Ectodermal cell (in vitro differentiated cells): Measurements from ENCODE around the gene GREB1L.

ENCODE experiments used
- H3K27ac ChIP-seq: 2 replicates; pipeline ENCODE4 v1.7.0; 2013; ENCODE audit warnings: mild to moderate bottlenecking, low read depth, low read length; ENCODE audit not compliant: insufficient read depth, poor library complexity, severe bottlenecking
- H3K27me3 ChIP-seq: 2 replicates; pipeline ENCODE4 v1.7.0; 2013; ENCODE audit warnings: mild to moderate bottlenecking, low read length; ENCODE audit not compliant: insufficient read depth, control insufficient read depth, poor library complexity, severe bottlenecking
- H3K36me3 ChIP-seq: one replicate; pipeline ENCODE4 v1.7.0; 2013; ENCODE audit warnings: low read length; ENCODE audit not compliant: control insufficient read depth, insufficient read depth
- H3K4me1 ChIP-seq: one replicate; pipeline ENCODE4 v1.7.0; 2013; ENCODE audit warnings: low read length; ENCODE audit not compliant: control insufficient read depth, insufficient read depth
- H3K4me3 ChIP-seq: 2 replicates; pipeline ENCODE4 v1.7.0; 2013; ENCODE audit warnings: low read depth, low read length, control low read depth; ENCODE audit not compliant: insufficient read depth
- H3K9me3 ChIP-seq: 2 replicates; pipeline ENCODE4 v1.7.0; 2013; ENCODE audit warnings: mild to moderate bottlenecking, low read length, moderate library complexity; ENCODE audit not compliant: control insufficient read depth
- WGBS, 2 experiments: methylation state at CpG; one replicate each; pipeline ENCODE4 v1.1.7; 2013; ENCODE audit warnings: missing lambda C conversion rate in 2 of 2; 5-methylcytosine and 5-hydroxymethylcytosine counted together

GREB1L gene

DNA sequence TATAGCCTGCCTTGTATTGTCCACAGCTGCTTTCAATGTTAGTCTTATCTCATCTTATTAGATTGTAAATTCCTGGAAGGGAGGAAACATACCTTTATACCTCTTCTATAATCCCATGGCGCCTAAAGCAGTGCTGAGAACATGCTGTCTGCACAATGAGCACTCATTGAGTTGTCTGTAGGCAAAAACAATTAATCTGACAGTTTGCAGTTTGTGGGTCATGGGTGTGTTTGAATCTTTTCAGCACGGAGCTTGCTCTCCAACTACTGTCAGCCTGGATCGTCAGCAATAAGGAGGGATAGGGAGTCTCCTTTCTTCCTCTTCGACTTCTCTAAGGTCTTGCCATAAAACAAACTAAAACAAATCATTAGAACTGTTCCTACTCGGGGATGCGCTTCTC is 26.5 kb upstream of the GREB1L start:
- no peaks in the 10 kb centered on the region for H3K36me3 ChIP-seq
- no peaks in the 10 kb centered on the region for H3K27me3 ChIP-seq
- 84 to 88% methylated on average over 5 to 6 of the region's 6 CpGs for WGBS, 2 experiments

DNA sequence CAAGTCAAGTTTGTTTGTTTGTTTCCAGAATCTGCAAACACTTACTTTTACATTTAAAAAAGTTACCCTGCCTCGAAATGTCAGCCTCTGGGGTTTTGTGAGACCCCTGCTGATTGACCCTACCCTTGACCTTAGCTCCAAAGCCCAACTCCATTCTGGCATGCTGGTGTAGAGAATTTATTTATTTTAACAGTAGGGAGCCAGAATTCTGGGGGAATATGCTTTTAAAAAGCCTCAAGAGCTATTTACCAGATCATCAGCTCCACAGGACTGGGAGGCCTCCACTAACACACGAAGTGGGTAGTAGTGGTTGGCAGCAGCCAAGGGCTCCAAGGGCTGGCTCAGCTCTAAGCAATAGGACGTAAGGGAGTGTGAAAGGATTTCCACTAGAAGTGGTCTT is 23.2 kb upstream of the GREB1L start:
- 32 to 39% methylated on average over 3 of the region's 3 CpGs for WGBS, 2 experiments

More for the DNA sequence above, 26.5 kb upstream of the GREB1L start:
- peaks cover 7% of the 10 kb centered on the region for H3K4me1 ChIP-seq
- H3K27ac ChIP-seq: no peak overlapping the region
- H3K9me3 ChIP-seq: no peaks in the 10 kb centered on the region
- H3K4me3 ChIP-seq: no peak overlapping the region

DNA sequence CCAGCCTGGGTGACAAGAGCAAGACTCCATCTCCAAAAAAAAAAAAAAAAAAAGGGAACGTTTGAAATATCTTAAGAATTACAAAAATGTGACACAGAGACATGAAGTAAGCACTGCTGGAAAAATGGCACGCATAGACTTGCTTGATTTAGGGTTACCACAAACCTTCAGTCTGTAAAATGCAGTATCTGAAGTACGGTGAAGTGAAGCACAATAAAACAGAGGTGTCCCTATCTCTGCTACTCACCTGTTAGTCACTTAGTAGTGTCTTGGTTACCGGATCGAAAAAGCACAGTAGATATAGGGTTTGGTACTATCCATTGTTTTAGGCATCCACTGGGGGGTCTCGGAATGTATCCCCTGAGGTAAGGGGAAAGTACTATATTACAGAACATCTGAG is 11.6 kb upstream of the GREB1L start:
- no peak overlapping the region for H3K27ac ChIP-seq
- no peaks in the 10 kb centered on the region for H3K4me1 ChIP-seq
- no peaks in the 10 kb centered on the region for H3K36me3 ChIP-seq
- no peaks in the 10 kb centered on the region for H3K27me3 ChIP-seq
- no peaks in the 10 kb centered on the region for H3K9me3 ChIP-seq
- H3K4me3 ChIP-seq: no peak overlapping the region
- 84 to 87% methylated on average over 6 of the region's 6 CpGs for WGBS, 2 experiments

More for the DNA sequence above, 23.2 kb upstream of the GREB1L start:
- Histone ChIP-seq H3K4me1 (peaks cover 7% of the 10 kb centered on the region), H3K9me3 (no peaks in the 10 kb centered on the region), H3K4me3 (no peak overlapping the region), H3K27ac (no peak overlapping the region), H3K36me3 (no peaks in the 10 kb centered on the region), H3K27me3 (no peaks in the 10 kb centered on the region)

DNA sequence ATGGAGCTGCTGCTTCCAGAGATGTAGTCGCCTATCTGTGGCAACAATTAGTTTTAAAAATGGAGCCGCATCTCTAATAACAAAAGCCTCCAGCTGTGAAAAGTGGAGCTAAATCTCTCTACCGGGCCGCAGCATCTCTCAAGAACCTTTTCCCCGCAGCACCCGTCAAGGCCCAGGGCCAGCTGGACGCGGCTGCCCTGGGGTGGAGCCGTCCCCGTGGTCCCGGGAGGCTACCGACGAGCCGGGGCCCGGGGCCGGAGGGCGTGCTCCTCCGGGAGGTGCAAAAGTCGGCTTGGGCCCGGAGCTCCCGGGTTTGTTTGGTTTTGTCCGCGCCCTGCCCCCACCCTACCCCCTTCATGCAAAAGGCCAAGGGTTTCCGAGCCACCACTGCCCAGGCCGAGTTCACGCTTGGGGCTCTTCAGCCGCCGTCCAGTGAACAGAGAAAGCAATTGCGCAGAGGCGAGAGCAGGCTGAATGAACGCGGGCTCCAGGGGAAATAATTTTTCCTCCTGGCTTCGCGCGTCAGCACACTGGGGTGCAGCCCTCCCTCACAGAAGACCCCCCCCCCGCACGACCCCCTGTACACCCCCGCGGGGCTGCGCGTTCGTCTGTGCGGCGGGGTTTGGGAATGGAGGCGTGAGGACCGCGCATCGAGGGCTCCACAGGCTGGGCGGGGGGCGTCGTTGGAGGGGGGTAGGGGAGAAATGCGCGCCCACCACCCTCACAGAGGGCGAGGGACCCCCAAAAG is 557 bp upstream of the GREB1L start:
- no peaks in the 10 kb centered on the region for H3K27me3 ChIP-seq
- 0% methylated on average over 52 to 54 of the region's 54 CpGs for WGBS, 2 experiments
- no peaks in the 10 kb centered on the region for H3K9me3 ChIP-seq
- H3K36me3 ChIP-seq: no peaks in the 10 kb centered on the region
- peaks cover 7% of the 10 kb centered on the region for H3K4me1 ChIP-seq
- H3K27ac ChIP-seq: peak overlapping the region; percentile 79
- peak overlapping the region; percentile 96 for H3K4me3 ChIP-seq

DNA sequence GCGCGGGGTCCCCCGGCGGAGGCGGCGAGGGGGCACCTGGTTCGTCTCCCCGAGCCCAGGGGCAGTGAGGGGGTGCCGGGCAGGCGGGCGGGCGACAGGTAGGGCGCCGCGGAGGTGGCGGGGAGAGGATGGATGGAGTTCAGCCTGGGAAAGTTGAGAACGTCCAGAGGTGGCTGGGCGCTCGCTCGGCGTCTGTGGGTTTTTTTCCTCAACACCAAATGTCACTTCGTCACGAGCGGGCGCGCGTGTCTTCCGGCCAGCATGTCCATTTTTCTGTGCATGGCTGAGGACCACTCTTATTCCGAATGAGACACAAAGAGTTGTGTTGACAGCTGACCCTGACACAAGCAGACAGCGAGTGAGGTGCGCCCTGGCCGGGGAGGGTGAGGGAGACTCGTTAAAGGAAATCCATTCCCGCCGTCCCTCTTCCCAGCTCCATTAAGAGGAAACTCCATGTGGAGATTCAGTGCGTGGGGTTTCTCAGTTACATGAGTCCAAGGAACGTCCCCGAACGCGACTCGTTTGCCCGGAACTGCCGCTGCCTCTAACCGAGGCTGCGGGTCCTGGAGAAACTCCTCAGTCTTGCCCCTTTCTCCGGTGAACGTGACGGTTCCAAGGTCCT is 859 bp downstream of the GREB1L start:
- WGBS, 2 experiments: 0% methylated on average over 48 of the region's 48 CpGs

DNA sequence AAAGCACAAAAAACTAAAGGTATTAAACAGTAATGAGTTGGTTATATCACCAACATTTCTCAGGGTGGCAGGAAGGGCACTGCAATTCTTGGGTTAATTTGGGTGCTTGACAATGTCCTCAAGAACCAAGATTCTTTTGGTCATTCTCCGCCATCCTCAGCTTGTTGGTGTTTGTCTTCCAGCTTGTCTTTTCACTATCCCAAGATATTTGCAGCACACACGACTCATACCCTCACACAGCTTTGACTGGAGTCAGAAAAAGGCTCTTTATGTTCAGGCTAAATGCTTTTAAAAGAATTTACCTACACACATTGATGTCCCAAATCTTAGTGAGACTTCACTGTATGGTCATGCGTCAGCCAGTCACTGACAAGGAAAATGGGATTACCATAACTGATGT is 12.5 kb downstream of the GREB1L start:
- Histone ChIP-seq H3K4me1 (peaks cover 58% of the 10 kb centered on the region), H3K9me3 (no peaks in the 10 kb centered on the region), H3K27me3 (no peaks in the 10 kb centered on the region), H3K27ac (no peak overlapping the region), H3K36me3 (no peaks in the 10 kb centered on the region), H3K4me3 (no peak overlapping the region)
- 86% methylated on average over 3 of the region's 3 CpGs for WGBS, 2 experiments

More for the DNA sequence above, 859 bp downstream of the GREB1L start:
- Histone ChIP-seq H3K27me3 (no peaks in the 10 kb centered on the region), H3K4me3 (peak overlapping the region; percentile 96), H3K27ac (peak overlapping the region; percentile 55), H3K36me3 (no peaks in the 10 kb centered on the region), H3K4me1 (peaks cover 19% of the 10 kb centered on the region), H3K9me3 (no peaks in the 10 kb centered on the region)

DNA sequence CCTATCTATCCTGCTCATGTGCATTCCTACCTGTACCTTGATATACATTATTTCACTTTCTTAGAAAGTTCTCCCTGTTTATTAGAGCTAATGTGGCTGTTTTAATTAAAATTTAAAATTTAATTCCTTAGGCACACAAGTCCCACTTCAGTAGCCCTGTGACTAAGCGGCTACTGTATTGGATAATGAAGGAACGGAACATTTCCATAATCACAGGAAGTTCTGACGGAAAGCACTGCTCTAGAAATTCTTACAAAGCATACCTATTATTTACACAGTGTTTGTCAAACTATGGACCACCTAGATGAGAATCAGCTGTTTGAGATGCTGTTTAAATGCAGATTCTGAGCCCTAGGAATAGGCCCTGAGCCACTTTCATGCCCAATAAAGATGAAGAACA is 13.2 kb downstream of the GREB1L start:
- H3K27ac ChIP-seq: no peak overlapping the region
- 88 to 91% methylated on average over 3 of the region's 3 CpGs for WGBS, 2 experiments
- H3K9me3 ChIP-seq: no peaks in the 10 kb centered on the region
- no peaks in the 10 kb centered on the region for H3K27me3 ChIP-seq
- H3K4me3 ChIP-seq: no peak overlapping the region
- peaks cover 58% of the 10 kb centered on the region for H3K4me1 ChIP-seq
- no peaks in the 10 kb centered on the region for H3K36me3 ChIP-seq

DNA sequence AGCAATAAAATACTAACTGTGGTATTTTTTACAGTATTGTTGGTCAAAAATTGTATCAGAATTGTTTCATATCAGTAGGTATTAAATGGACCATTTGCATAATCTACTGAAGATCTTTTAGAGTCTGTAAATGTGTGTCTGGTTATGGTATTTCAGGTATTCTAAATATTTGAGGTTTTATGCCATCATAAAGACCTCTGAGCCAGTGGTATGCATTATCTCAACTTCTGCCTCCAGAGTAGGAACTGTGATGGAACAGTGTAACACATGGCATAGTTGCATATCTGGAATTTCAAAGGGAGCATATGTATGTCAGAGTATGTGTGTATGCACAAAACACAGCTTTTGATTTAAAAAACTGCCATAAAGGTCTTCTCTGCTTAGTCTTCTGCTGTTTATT is 15.4 kb downstream of the GREB1L start:
- Histone ChIP-seq H3K9me3 (no peaks in the 10 kb centered on the region), H3K27me3 (no peaks in the 10 kb centered on the region), H3K36me3 (no peaks in the 10 kb centered on the region), H3K27ac (peak overlapping the region; percentile 44), H3K4me3 (no peak overlapping the region), H3K4me1 (peaks cover 67% of the 10 kb centered on the region)

DNA sequence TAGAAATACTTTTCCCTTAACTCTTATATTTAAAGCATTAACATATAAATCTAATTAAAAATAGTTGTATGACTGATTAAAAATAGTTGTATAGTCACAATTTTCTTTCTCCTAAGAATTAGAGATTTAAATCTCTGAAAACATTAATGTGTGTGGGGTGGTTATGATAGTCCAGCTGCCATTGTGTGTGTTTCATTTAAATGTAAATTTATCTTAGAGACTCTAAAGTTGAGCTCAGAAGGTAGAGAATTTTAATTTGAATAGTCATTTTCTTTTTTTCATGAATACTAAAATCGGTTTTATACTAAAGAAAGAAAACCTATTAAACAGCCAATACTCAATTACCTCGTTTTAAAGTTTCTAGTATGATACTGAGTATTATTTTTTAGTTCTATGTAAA is 18.6 kb downstream of the GREB1L start:
- no CpG with 5 or more reads among the region's 2 CpGs for WGBS, 2 experiments
- no peaks in the 10 kb centered on the region for H3K9me3 ChIP-seq
- no peak overlapping the region for H3K4me3 ChIP-seq
- peaks cover 84% of the 10 kb centered on the region for H3K4me1 ChIP-seq
- no peaks in the 10 kb centered on the region for H3K27me3 ChIP-seq
- H3K27ac ChIP-seq: peak overlapping the region; percentile 22
- no peaks in the 10 kb centered on the region for H3K36me3 ChIP-seq

DNA sequence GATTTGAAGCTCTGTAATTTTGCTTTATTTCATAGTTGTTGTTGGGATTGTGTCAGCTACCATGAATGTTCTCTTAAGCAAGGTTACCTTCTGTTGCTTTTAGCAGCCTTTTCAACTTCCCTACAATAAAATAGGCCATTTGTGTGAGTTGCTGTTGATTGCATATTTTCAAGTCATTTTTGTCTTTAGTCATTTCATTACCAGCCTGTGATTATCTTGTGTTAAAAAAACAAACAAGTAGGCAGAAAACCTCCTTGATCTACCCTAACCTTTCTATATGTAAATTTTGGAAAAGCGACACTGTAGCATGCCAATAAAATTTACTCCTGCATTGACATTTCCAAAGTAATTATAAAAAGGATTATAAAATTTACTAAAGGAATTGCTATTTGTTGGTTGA is 19.3 kb downstream of the GREB1L start:
- Histone ChIP-seq H3K27ac (peak overlapping the region; percentile 76), H3K9me3 (no peaks in the 10 kb centered on the region), H3K4me3 (no peak overlapping the region), H3K36me3 (no peaks in the 10 kb centered on the region), H3K4me1 (peaks cover 85% of the 10 kb centered on the region), H3K27me3 (no peaks in the 10 kb centered on the region)
- WGBS, 2 experiments: no CpG with 5 or more reads among the region's 1 CpG
